KG1 (cell line): ENCODE data around the gene DLGAP4.
"Not testable (repeated sequence)": the region's sequence is repeated elsewhere in the genome, so short reads cannot be mapped to it uniquely, and the experiment has no call there.

ENCODE experiments used
- DNase-seq: peaks from one replicate; lab custom pipeline; 2025; lab: John Stamatoyannopoulos, UW

The DLGAP4 gene

DNA sequence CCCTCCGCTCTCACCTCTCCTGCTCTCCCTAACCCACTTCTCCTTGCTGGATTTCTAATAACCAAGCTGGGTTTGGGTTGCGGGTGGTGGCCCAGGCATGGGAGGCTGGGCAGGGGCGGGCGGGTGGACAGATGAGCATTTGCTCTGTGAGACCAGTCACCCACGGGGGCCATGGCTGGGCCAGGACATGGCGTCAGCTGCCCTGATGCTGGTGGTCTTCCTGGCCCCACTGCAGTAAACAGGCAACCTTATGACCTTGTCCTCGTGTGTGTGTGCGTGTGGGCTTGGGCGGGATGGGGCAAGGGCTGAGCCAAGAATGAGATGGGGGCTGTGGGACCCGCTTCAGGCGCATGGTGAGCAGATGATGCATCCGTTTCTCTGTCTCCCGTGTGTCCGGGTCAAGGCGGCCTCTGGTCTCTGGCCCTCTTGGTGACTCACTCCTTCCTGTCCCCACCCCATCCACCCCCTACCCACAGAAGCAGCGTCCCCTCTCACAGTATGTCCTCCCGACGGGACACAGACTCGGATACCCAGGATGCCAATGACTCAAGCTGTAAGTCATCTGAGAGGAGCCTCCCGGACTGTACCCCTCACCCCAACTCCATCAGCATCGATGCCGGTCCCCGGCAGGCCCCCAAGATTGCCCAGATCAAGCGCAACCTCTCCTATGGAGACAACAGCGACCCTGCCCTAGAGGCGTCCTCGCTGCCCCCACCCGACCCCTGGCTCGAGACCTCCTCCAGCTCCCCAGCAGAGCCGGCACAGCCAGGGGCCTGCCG is 193.8 kb downstream of the DLGAP4 start:
- DNase-seq, result no peak

DNA sequence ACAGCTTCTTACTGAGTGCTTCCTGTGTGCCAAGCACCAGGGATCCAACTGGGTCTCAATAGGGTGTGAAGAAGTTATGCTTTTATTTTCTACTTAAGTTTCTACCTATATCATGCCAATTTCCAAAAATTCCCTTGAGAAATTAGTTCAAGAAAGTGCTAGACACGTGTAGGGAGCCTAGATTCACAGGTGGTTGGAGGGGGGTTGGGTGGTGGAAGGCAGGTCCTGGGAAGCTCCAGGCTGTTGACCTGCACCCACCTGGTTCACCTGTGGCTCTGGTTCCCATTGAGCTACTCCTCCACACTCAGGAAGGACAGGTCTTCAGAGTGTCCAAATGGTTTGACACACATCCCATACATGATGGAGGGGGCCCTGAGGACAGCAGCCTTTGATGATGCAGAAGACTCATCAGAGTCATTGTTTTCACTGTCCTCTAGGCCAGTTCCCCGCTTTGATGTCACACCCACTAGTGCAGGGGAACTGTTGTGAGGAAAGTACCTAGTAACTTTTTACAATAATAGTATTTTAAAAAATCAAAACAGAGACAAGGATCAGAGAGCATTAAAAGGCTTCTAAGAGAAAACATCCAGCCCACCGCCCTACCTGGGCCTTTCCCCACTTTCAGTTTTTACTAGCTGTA is 195.3 kb downstream of the DLGAP4 start:
- no peak for DNase-seq

DNA sequence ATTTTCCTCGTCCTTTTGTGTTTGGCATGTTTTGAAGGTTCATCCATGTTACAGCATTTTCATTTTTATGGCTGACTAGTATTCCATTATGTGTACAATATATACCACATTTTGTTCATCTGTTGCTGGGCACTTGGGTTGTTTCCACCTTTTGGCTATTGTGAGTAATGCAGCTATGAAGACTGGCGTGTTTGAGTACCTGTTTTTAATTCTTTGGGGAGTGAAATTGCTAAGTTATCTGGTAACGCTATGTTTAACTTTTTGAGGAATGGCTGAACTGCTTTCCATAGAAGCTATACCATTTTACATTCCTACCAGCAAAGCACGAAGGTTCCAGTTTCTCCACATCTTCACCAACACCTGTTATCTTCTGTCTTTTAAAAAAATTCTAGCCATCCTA is 198.2 kb downstream of the DLGAP4 start:
- DNase-seq, result no peak

DNA sequence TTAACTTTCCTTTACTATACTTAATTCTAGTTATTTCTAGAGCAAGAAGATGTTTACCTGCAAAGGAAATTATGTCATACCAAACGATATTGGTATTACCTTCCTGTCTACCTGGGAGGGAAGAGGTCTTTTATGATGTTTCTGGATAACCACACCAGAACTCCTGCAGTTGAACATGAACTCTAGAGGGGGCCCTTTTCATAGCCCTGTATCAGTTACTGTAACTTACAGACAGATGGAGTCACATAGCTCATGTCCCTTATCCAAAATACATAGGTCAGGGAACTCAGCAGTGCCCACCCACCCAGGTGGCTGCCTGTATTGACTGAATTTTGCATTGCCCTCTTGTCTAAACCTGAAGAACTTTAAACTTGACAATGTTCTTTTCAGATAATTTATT is 200.1 kb downstream of the DLGAP4 start:
- DNase-seq, result no peak

DNA sequence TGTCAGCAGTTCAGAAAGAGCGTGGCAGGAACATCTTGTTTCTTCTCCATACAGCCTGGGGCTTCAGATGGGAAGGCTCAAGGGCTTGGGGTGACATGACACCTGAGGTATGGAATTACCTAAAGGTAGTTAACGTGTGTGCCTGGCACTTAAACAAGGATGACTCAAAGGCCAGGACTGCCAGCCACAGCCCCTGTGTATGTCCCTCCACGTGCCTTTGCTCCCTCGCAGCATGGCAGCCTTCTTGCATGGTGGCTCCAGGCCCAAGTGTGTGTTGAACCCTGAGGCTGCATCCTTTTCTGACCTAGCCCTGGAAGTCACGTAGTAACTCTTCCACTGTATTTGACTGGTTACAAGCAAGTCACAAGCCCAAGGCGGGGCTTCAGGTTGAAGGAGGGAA is 201.6 kb downstream of the DLGAP4 start:
- no peak for DNase-seq

DNA sequence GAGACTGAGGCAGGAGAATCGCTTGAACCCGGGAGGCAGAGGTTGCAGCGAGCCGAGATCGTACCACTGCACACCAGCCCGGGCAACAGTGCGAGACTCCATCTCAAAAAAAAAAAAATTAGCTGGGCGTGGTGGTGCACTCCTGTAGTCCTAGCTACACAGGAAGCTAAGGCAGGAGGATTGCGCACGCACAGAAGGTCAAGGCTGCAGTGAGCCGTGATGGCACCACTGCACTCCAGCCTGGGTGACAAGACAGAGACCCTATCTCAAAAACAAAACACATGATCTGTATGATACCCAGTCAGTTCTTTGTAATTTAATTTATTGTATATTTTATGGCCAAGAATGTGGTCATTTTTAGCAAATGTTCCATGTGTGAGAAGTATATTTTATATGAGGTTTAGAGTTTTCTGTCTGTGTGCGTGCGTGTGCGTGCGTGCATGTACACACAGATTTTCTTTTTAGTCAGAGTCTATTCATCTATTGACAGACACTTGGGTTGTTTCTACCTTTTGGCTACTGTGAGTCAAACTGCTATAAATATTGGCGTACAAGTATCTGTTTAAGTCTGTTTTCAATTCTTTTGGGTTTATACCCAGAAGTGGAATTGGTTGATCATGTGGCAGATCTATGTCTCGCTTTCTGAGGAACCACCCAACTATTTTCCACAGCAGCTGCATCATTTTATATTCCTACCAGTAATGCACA is 213.0 kb downstream of the DLGAP4 start:
- DNase-seq, result no peak

DNA sequence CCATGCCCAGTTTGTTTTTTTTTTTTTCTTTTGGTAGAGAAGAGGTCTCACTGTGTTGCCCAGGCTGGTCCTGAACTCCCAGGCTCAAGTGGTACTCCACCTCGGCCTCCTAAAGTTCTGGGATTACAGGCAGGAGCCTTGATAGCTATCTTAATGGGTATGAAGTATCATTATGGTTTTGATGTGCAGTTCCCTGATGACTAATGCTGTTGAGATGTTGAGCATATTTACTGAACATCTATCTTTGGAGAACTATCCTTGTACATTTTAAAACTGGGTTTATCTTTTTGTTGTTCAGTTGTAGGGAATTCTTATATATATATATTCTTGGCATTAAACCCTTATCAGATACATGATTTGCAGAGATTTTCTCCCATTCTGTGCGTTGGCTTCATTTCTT is 213.8 kb downstream of the DLGAP4 start:
- no peak for DNase-seq

DNA sequence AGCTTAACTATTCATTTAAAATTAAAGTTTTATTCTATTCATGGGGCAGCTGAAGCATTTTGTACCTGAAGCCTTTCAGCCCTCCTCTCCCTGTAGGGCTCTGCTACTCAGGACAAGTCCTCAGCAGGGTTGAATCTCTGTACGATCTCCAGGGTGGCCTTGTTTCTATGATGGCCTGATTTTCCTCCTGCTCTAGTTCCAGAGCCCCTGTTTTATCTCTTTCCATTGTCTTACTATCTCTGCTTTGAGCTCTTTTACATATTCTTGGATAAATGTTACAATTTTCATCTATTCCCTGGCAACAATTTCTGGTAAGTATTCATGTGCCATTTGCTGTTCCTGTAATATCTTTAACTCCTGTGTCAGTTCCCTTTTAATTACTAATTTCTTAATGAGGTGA is 215.4 kb downstream of the DLGAP4 start:
- DNase-seq, result no peak

DNA sequence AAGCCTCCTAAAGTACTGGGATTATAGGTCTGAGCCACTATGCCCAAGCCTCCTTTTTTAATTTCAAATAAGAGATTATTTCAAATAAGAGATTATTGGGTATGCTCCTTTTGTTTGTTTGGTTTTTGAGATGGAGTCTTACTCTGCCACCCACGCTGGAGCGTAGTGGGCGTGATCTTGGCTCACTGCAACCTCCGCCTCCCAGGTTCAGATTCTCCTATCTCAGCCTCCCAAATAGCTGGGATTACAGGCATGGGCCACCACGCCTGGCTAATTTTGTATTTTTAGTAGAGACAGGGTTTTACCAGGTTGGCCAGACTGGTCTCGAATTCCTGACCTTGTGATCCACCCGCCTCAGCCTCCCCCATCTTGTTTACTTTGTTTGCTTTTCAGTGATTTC is 216.3 kb downstream of the DLGAP4 start:
- DNase-seq, result not testable (repeated sequence)

DNA sequence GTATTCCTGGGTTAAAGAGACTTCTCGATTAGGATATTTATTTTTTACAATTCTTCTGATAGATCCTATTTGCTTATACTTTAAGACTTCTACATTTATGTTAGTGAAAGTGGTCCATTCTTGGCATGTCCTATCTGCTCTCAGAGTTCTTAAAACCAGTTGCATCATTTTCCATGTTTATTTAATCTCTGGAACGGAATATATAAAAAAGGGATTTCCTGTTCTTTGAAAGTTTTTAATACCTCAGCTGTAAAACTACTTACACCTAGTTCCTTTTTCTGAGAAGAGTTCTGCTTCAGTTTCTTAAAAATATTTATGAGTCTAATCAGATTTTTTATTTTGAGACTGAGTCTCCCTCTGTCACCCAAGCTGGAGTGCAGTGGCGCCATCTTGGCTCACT is 217.2 kb downstream of the DLGAP4 start:
- DNase-seq, result no peak

DNA sequence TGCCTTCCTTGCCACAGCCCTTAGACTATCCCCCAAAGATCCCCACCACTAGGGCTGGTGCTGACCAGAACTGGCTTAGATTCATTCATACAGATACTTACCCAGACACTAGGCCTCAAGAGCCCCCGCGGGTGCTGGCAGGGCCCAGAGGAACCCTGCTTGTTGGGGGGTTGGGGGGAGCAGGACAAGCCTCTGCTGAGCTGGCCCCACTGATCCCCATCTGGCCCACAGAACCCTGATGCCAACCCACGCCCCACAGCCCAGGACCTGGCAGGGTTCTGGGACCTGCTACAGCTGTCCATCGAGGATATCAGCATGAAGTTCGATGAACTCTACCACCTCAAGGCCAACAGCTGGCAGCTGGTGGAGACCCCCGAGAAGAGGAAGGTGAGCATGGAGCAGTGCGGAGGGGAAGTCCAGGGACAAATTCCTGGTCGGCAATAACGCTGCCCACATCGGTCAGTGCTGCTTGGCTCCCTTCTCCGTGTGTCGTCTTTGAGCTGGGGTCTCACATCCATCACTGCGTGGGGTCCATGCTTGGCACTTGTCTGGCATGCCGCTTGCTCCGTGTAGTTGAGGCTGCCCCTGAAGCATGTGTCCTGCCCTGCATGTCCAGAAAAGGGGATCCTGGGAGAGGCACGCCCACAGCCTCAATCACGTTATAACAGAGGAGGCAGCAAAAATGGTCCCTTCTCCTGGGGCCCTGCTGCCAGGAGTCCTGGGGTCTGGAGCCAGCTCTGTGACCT is 219.7 kb downstream of the DLGAP4 start:
- DNase-seq, result no peak

DNA sequence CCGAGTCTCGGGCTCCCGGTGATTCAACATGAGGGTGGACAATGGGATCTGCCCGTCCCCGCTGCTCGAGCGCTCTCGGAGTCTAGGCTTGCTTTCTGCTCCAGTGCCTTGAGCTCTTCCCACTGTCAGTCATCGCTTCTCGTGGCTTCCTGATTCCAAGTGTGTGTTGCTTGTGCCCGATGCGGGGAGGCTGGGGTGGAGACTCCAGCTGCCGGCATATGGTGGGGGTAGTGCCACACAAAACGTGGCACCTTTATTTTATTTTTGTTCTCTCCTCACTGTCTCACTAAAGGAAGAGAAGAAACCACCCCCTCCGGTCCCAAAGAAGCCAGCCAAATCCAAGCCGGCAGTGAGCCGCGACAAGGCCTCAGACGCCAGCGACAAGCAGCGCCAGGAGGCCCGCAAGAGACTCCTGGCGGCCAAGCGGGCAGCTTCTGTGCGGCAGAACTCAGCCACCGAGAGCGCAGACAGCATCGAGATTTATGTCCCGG is 220.4 kb downstream of the DLGAP4 start:
- DNase-seq, result no peak

DNA sequence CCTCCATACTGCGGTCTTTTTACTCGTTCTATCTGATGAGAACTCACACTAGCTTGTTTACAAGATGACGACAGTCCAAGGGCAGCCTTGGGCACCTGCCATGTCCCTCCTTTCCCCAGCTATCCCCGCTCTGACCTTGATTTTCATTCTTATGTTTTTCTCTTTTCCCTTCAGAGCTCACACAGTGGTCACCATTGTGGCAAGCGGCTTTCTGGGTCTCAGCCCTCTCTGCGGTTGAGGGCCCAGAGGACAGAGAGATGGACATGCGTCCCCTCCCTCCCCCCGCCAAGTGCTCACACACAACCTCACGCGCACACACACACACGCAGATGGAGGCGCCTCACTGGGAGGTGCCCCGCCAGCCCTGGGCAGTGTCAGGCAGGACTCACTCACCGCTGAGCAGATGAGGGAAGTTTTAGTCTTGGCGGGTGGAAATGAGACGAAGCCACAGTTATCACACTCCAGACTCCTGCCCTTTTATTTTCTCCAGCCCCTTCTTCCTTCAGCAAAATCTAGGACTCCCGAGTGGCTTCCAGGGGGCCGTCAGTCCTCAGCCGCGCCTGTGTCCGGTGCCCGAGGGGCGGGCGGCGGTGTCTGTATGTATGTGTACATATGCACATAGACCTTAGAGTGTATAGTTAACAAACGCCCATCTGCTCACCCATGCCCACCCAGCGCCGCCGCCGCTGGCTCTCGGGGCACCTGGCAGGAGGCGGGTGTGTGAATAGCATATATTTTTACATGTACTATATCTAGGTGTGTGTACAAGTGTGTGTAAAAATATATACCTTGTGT is 221.4 kb downstream of the DLGAP4 start:
- DNase-seq, result no peak

DNA sequence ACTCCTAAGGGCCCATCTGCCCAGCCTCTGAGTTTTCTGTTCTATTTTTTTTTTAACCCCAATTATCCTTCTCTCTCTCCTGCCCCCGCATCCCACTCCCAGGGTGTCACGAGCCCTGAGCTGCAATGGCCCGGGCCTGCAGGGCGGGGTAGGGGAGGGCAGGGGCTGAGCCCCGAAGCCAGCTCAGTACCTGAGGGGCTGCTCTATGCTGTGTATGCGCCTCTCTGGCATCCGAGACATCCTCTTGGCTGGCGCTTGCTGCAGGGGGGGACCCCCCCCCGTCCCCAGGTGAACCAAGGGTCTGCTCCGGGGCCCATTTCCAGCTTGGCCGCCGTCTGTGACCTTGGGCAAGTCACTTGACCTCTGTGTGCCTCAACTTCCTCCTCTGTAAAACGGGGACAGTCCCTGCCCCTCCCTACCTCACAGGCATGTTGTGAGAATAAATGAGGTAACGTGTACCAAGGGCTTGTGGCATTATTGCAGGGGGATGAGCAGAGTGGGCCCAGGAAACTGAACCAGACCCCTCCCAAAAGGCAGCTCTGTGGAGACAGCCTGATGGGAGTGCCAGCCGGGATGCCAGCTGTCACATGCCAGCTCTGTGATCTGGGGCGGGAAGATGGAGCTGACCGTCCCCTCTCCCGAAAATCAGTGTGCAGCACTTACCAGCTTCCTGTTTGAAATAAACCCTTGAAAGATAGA is 222.2 kb downstream of the DLGAP4 start:
- no peak for DNase-seq

DNA sequence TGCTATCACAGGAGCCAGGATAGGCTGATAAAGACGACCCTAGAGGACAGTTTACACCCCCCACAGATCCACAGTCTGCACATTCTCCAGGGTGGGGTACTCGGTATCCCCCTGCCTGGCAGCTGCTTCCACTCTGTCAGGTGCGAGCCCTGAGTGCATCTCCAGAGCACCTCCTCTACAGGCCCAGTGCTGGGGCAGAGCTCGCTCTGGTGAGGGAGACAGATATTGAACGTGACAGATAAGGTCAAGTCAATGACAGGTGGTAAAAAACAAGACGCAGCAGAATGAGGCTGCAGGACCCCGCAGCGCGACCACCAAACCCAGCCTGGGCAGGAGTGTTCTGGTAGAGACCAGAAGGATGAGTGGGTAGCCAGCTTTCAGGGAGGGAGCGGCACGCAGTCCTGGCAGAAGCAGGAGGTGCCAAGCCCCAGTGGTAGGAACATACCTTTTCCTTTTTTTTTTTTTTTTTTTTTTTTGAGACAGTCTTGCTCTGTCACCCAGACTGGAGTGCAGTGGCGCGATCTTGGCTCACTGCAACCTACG is 222.8 kb downstream of the DLGAP4 start:
- no peak for DNase-seq

DNA sequence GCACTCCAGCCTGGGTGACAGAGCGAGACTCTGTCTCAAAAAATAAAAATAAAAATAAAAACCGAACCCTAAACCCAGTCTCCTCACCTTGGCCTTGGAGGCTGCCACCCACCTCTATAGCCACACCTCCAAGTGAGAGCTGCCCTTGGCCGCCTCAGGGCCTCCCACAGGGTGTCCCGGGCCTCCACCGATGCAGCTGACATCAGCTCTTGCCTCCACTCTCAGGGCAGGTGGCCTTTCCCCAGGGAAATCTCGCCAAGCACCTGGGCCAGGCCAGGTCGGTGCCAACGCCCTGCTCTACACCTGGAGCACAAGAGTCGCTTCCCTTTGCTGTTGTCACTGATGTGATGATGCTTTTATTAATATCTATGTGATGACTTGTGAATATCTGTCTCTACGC is 226.2 kb downstream of the DLGAP4 start:
- DNase-seq, result no peak

DNA sequence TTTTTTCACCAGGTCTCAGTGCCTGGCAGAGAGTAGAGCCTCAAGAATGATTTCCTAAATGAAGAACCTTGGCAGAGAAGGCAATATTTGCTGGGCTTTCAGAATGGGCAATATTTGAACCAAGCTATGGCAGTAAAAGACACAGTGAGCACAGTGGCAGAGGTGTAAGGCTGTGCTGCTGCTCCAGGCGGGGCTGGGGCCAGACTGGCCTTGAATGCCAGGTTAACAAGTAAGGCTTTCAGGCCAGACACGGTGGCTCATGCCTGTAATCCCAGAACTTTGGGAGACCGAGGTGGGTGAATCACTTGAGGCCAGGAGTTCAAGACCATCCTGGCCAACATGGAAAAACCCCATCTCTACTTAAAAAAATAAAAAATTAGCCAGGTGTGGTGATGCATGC is 226.7 kb downstream of the DLGAP4 start:
- no peak for DNase-seq

DNA sequence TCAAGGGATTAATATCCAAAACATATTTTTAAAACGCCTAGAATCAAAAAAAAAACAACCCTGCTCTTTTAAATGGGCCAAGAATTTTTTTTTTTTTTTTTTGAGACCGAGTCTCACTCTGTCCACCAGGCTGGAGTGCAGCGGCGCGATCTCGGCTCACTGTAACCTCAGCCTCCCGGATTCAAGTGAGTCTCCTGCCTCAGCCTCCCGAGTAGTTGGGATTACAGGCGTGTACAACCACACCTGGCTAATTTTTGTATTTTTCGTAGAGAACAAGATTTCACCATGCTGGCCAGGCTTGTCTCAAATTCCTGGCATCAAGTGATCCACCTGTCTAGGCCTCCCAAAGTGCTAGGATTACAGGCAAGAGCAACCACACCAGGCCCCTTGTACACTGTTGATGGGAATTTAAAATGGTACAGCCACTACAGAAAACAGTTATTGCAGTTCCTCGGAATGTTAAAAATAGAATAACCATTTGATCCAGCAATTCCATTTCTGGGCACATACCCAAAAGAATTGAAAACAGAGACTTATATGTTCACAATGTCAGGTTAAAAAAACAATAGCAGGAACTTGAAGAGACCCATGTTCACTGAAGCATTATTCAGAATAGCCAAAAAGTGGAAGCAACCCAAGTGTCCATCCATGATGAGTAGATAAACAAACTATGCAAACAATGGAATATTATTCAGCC is 232.0 kb downstream of the DLGAP4 start:
- DNase-seq, result no peak

DNA sequence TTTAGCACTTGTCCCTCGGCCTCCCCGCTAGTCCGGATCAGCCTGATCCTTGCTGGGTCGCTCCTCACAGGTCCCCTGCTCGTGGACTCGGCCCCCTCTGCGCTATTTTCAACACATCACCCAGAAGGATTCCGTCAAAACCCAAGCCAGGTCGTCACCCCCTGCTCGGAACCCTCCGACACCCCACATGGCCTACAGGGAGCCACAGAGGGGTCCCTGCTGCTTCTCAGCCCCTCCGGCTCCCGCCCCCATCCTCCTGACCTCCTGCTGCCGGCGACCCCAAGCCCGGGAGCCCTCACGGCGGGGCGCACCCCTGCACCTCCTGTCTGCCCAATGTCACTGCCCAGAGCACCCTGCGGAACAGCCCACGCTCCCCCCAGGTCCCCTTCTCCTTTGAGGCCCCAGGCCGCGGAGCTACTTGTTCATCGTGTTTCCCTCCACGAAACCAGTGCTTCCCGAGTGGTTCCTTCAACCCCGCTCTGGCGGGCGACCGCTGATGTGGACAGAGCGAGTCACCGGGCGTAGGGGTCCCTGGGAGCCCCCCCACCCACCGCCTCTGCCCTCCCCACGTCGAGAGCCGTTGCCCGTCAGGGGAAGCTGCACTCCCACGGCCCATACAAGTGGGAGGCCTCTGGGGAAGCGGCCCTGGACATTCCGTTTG is 234.5 kb downstream of the DLGAP4 start:
- DNase-seq, result no peak
